Activated effector memory CD4-positive, alpha-beta T cell treated with anti-CD3 and anti-CD28 coated beads, Interleukin-2, amount 50 U/mL, for 16 hours (primary cell): Measurements from ENCODE around the gene SOX2.
"Not testable (repeated sequence)": the region's sequence is repeated elsewhere in the genome, so short reads cannot be mapped to it uniquely, and the experiment has no call there.

Experiments
- DNase-seq: peaks from one replicate; pipeline ENCODE4 v3.0.0-alpha.2; 2020

The SOX2 gene

DNA sequence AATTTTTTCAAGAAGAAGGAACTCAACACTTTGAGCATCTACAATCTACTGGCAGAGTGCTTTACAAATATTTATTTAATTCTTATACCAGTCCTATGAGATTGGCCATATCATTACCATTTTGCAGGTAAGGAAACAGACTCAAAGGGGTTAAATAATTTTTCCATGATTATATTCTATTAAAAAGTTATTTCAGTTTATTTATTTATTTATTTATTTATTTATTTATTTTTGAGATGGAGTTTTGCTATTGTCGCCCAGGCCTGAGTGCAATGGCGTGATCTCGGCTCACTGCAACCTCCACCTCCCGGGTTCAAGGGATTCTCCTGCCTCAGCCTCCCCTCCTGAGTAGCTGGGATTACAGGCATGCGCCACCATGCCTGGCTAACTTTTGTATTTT lies 52.3 kb downstream of the SOX2 start:
- DNase-seq, result not testable (repeated sequence)
